ENCODE measurements around the gene ZNF557.

Gene ZNF557

DNA sequence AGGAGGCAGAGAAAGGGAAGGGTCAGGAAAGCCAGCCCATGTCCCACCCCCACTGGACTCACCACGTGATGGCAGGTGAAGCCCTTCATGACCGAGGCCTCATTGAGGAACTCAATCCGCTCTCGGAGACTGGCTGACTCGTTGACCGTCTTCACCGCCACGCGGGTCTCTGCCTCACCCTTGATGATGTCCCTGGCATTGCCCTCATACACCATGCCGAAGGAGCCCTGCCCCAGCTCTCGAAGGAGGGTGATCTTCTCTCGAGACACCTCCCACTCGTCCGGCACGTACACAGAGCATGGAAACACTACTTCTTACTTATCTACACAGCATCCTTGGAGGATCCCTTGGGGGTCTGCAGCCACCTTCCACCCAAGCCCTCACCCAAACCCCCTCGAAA is 55.7 kb downstream of the ZNF557 start:
- DNase-seq (ENCODE audit: low read depth) = no peak

DNA sequence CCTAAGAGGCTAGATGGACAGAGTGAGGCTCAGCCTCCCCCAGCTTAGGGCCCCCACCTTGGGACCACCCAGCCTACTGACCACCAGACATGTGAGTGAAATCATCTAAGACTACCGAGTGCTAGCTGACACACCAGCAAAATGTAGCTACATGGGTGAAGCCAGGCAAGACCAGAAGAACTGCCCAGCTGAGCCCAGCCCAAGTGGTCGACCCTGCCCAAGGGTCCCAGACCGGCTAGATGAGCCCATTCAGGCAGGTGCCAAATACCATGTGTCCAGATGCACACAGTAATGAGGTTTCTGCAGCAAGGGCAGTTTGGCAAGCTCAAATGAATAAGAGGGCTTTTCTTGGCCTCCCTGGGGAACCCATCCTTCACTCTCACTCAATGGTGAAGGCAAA is 56.6 kb downstream of the ZNF557 start:
- no peak for DNase-seq (ENCODE audit: low read depth)

DNA sequence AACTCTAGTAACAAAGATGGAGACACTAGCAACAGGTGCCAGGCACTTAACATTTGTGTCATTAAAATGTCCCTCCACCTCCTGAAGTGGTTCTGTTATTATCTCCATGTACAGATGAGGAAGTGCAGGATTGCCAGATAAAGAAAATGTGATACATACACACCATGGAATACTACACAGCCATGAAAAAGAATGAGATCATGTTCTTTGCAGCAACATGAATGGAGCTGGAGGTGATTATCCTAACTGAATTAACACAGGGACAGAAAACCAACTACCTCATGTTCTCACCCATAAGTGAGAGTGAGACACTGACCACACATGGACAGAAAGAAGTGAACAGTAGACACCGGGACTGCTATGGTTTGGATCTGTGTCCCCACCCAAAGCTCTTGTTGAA is 60.5 kb downstream of the ZNF557 start:
- no peak for DNase-seq (ENCODE audit: low read depth)

DNA sequence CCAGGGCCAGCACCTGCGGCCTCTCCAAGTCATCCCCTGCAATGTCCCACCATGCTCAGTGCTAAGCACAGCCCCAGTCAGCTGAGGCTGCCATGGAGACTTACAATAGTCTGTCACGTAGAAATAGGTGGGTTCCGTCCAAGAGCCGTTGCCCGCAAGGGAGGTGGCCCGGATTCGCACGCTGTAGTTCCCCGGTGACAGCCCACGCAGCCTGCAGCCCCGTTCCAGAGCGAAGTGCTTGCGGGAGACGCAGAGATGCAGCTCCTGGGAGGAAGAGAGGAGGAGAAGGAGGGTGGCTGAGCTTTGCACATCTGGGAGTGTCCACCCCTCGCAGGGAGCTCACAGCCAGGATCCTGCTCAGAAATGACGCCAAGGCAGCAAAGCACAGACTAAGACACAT is 62.6 kb downstream of the ZNF557 start:
- DNase-seq (ENCODE audit: low read depth) = no peak

DNA sequence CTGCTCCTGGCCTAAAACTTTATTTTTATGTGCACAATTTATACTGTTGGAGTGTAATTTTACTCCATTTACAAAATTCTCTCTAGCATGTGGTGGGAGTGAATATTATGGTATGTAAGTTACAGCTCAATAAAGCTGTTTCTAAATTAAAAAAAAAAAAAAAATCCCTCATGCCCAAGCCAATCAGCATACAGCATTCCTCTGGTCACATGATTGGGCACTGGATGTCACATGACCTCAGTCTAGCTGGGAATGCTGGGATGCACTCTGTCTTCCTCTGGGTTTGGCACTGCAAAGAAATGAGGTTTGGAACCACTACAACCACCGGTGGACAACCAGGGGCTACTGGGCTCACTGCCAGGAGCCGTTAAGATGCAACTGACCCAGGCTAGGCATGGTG is 67.6 kb downstream of the ZNF557 start:
- DNase-seq (ENCODE audit: low read depth) = no peak
